SK-N-SH (cell line): ENCODE measurements around the gene UBE2U. TPM values are rescaled to one million over a fixed set of nuclear protein-coding genes. Genes with fewer than 3 reads are reported as not detected.

ENCODE experiments used
- CTCF ChIA-PET: fragments of 300-600, 350-600 bp; formaldehyde crosslinking; extraction: SDS; loops from one replicate; lab custom pipeline; 2021; lab: Yijun Ruan, JAX
- POLR2A ChIA-PET: fragments of 350-600 bp; sonication (Branson Sonifier 250); formaldehyde crosslinking; extraction: SDS; loops from one replicate; lab custom pipeline; 2020; ENCODE audit warnings: antibody characterized with exemption, inconsistent platforms; lab: Yijun Ruan, JAX
- DNase-seq: peaks from one replicate; pipeline ENCODE4 v3.0.0; 2012
- H2AFZ ChIP-seq: fragments of 200-600 bp; sonication (generic); 2 replicates; pipeline ENCODE4 v1.8.1; 2016; ENCODE audit warnings: antibody characterized with exemption, mild to moderate bottlenecking, low read depth
- H3F3A ChIP-seq: fragments of 200-600 bp; sonication (generic); replicated peaks from 2 replicates; pipeline ENCODE3; 2016; ENCODE audit warnings: antibody characterized with exemption, mild to moderate bottlenecking; ENCODE audit not compliant: insufficient read depth
- H3K27ac ChIP-seq, 2 experiments: fragments of 200-500 bp in 1 of 2; fragments of 200-600 bp in 1 of 2; sonication (Bioruptor generic) in 1 of 2; sonication (generic), shearing (Covaris generic) in 1 of 2; 2 replicates each; pipeline versions ENCODE4 v1.5.1 to v1.6.1; 2014 to 2016; ENCODE audit warnings: low read depth in 2 of 2, inconsistent platforms in 1 of 2, low read length in 1 of 2, mild to moderate bottlenecking in 1 of 2, mixed read lengths in 1 of 2
- H3K27me3 ChIP-seq: fragments of 200-600 bp; sonication (generic), shearing (Covaris generic); 2 replicates; pipeline ENCODE4 v1.6.1; 2016; ENCODE audit warnings: mixed run types; ENCODE audit not compliant: insufficient read depth
- H3K36me3 ChIP-seq, 2 experiments: fragments of 200-500 bp in 1 of 2; fragments of 200-600 bp in 1 of 2; sonication (Bioruptor generic) in 1 of 2; sonication (generic) in 1 of 2; replicated peaks in 1 of 2; 2 replicates each; pipeline versions ENCODE3 to v1.5.1; 2014 to 2016; ENCODE audit warnings: low read length in 1 of 2, mild to moderate bottlenecking in 1 of 2; ENCODE audit not compliant: insufficient read depth in 2 of 2, control insufficient read depth in 1 of 2
- H3K4me1 ChIP-seq, 2 experiments: fragments of 200-500 bp in 1 of 2; fragments of 200-600 bp in 1 of 2; sonication (Bioruptor generic) in 1 of 2; sonication (generic), shearing (Covaris generic) in 1 of 2; 2 replicates each; pipeline versions ENCODE4 v1.5.1 to v1.6.1; 2014 to 2016; ENCODE audit warnings: low read depth in 1 of 2, low read length in 1 of 2, mixed run types in 1 of 2; ENCODE audit not compliant: insufficient read depth in 2 of 2, control insufficient read depth in 1 of 2
- H3K4me2 ChIP-seq: fragments of 200-600 bp; sonication (generic), shearing (Covaris generic); 2 replicates; pipeline ENCODE4 v1.6.1; 2017; ENCODE audit warnings: mixed run types
- H3K4me3 ChIP-seq, 2 experiments: fragments of 200-500 bp in 1 of 2; fragments of 200-600 bp in 1 of 2; sonication (Bioruptor generic) in 1 of 2; sonication (generic), shearing (Covaris generic) in 1 of 2; 2 replicates each; pipeline versions ENCODE4 v1.5.1 to v1.8.1; 2014 to 2016; ENCODE audit warnings: low read depth in 2 of 2, inconsistent platforms in 1 of 2, low read length in 1 of 2, mild to moderate bottlenecking in 1 of 2, mixed read lengths in 1 of 2, moderate library complexity in 1 of 2
- H3K79me2 ChIP-seq: fragments of 200-600 bp; sonication (generic); 2 replicates; pipeline ENCODE4 v1.8.1; 2017; ENCODE audit warnings: mild to moderate bottlenecking; ENCODE audit not compliant: insufficient read depth
- H3K9ac ChIP-seq: fragments of 200-600 bp; sonication (generic); 2 replicates; pipeline ENCODE4 v1.6.1; 2017; ENCODE audit warnings: mixed run types
- H3K9me2 ChIP-seq: fragments of 200-600 bp; sonication (generic); 2 replicates; pipeline ENCODE4 v1.6.1; 2017; ENCODE audit warnings: mixed run types
- H3K9me3 ChIP-seq: fragments of 200-600 bp; sonication (generic); 2 replicates; pipeline ENCODE4 v1.6.1; 2017; ENCODE audit warnings: mixed run types, mild to moderate bottlenecking, moderate library complexity
- H4K20me1 ChIP-seq: fragments of 200-600 bp; sonication (generic); 2 replicates; pipeline ENCODE4 v1.6.1; 2017; ENCODE audit warnings: mild to moderate bottlenecking, mixed run types; ENCODE audit not compliant: insufficient read depth
- CHD2 ChIP-seq: fragments of 150-350 bp; IDR thresholded peaks from 2 replicates; pipeline ENCODE4 v1.6.1; 2018; ENCODE audit warnings: low read length; ENCODE audit not compliant: partially characterized antibody
- ELF1 ChIP-seq: IDR thresholded peaks from 2 replicates; pipeline ENCODE4 v1.4.0; 2012
- EP300 ChIP-seq, 2 experiments: IDR thresholded peaks; 2 replicates each; pipeline versions ENCODE4 v1.4.0 to v1.6.1; 2012; ENCODE audit warnings: borderline replicate concordance in 1 of 2, low read depth in 1 of 2, low read length in 1 of 2
- EZH2phosphoT487 ChIP-seq: fragments of 200-600 bp; sonication (generic); IDR thresholded peaks from 2 replicates; pipeline ENCODE4 v1.6.1; 2017; ENCODE audit warnings: low read depth, mixed run types, mild to moderate bottlenecking, antibody characterized with exemption, moderate library complexity, borderline replicate concordance
- IRF3 ChIP-seq: fragments of 150-350 bp; IDR thresholded peaks from 2 replicates; pipeline ENCODE4 v1.6.1; 2016; ENCODE audit warnings: mild to moderate bottlenecking, low read depth, low read length
- JUND ChIP-seq: IDR thresholded peaks from 2 replicates; pipeline ENCODE4 v1.4.0; 2012
- MXI1 ChIP-seq: IDR thresholded peaks from 2 replicates; pipeline ENCODE4 v1.6.1; 2012; ENCODE audit warnings: mild to moderate bottlenecking, low read depth, low read length, improper control_type of control experiment
- NFIC ChIP-seq: IDR thresholded peaks from 2 replicates; pipeline ENCODE4 v1.4.0; 2012; ENCODE audit warnings: borderline replicate concordance
- NRF1 ChIP-seq: IDR thresholded peaks from 2 replicates; pipeline ENCODE4 v1.6.1; 2012; ENCODE audit warnings: low read depth, mild to moderate bottlenecking, low read length
- PBX3 ChIP-seq: IDR thresholded peaks from 2 replicates; pipeline ENCODE4; 2012
- POLR2AphosphoS5 ChIP-seq: IDR thresholded peaks from 2 replicates; pipeline ENCODE4 v1.6.1; 2012; ENCODE audit warnings: low read depth, low read length
- RCOR1 ChIP-seq: fragments of 150-350 bp; IDR thresholded peaks from 2 replicates; pipeline ENCODE4 v1.6.1; 2017; ENCODE audit warnings: antibody characterized with exemption, low read length
- REST ChIP-seq: IDR thresholded peaks from 2 replicates; pipeline ENCODE4 v1.6.1; 2012; ENCODE audit warnings: mild to moderate bottlenecking, low read depth, low read length, moderate library complexity
- RXRA ChIP-seq: IDR thresholded peaks from 2 replicates; pipeline ENCODE4 v1.4.0; 2012; ENCODE audit warnings: low read depth, mild to moderate bottlenecking, borderline replicate concordance
- SIN3A ChIP-seq: IDR thresholded peaks from 2 replicates; pipeline ENCODE4 v1.6.1; 2012; ENCODE audit warnings: low read depth, mild to moderate bottlenecking, low read length, moderate library complexity, borderline replicate concordance
- SMC3 ChIP-seq: IDR thresholded peaks from 2 replicates; pipeline ENCODE4 v1.6.1; 2012; ENCODE audit warnings: low read depth, low read length, improper control_type of control experiment
- TAF1 ChIP-seq: IDR thresholded peaks from 2 replicates; pipeline ENCODE4 v1.6.1; 2012; ENCODE audit warnings: low read depth, mild to moderate bottlenecking, low read length, moderate library complexity, borderline replicate concordance
- TCF12 ChIP-seq: IDR thresholded peaks from 2 replicates; pipeline ENCODE4 v1.4.0; 2012
- TEAD4 ChIP-seq: IDR thresholded peaks from 2 replicates; pipeline ENCODE4 v1.4.0; 2012; ENCODE audit warnings: mild to moderate bottlenecking, borderline replicate concordance; ENCODE audit not compliant: insufficient read depth
- USF1 ChIP-seq: IDR thresholded peaks from 2 replicates; pipeline ENCODE4 v1.4.0; 2012; ENCODE audit warnings: low read depth, borderline replicate concordance
- WGBS: methylation state at CpG from one replicate; pipeline ENCODE4 v1.1.6; 2017; ENCODE audit warnings: low lambda C conversion rate; 5-methylcytosine and 5-hydroxymethylcytosine counted together
- polyA plus RNA-seq, 3 experiments: library from polyadenylated mRNA; depleted of rRNA; stranded (reverse); fragments of >200 nt; gene quantifications; 2 replicates each; pipeline ENCODE4 v1.2.3, GENCODE V29; 2012

UBE2U gene
- polyA plus RNA-seq, 1 of the 3 experiments (the other 2 are of a cell fraction) = not detected

- Histone ChIP-seq H4K20me1 (no peaks in the 10 kb centered on the region), H3K4me2 (no peak overlapping the region), H3K4me1 (no peaks in the 10 kb centered on the region), H2AFZ (no peak overlapping the region), H3K9me3 (no peaks in the 10 kb centered on the region), H3K27ac (no peak overlapping the region), H3K9me2 (no peaks in the 10 kb centered on the region), H3K79me2 (no peaks in the 10 kb centered on the region), H3K4me3 (no peak overlapping the region), H3K36me3 (no peaks in the 10 kb centered on the region), H3K27me3 (no peaks in the 10 kb centered on the region), H3K9ac (no peak overlapping the region), H3F3A (no peaks in the 10 kb centered on the region)
- WGBS = 42% methylated on average over 2 of the region's 2 CpGs
- DNase-seq = no peak
- POLR2A ChIA-PET = no interaction called here
- TF ChIP-seq JUND = no peak
- TF ChIP-seq TAF1 = no peak
- TF ChIP-seq TEAD4 = no peak
- no peak for TF ChIP-seq PBX3
- no peak for TF ChIP-seq USF1
- TF ChIP-seq REST = no peak
- no peak for TF ChIP-seq EZH2phosphoT487
- no peak for TF ChIP-seq POLR2AphosphoS5
- TF ChIP-seq NRF1 = no peak
- CTCF ChIA-PET = no interaction called here
Measured at GRCh38 chr1:64302971-64303370, 99.5 kb downstream of the UBE2U start.

- CTCF ChIA-PET = interaction anchor here (1.0 kb wide), 1 partner anchor 41 kb away, joined by 3 read pairs; no protein-coding TSS in a partner anchor
- TF ChIP-seq NRF1 (no peak), CHD2 (no peak), PBX3 (no peak), TEAD4 (no peak), IRF3 (no peak), RXRA (no peak), EP300 (IDR thresholded peaks at IDR 0.05; ENCODE audit: borderline replicate concordance in 1 of 2, low read depth in 1 of 2, low read length in 1 of 2) (no peak), ELF1 (no peak), RCOR1 (no peak), MXI1 (no peak), TCF12 (no peak), SMC3 (no peak), NFIC (no peak), SIN3A (no peak)
Measured at GRCh38 chr1:64304823-64305222, 101.4 kb downstream of the UBE2U start.

More at GRCh38 chr1:64304823-64305222, 101.4 kb downstream of the UBE2U start:
- Histone ChIP-seq H3K9me3 (no peaks in the 10 kb centered on the region), H3F3A (no peaks in the 10 kb centered on the region), H3K4me3 (no peak overlapping the region), H4K20me1 (no peaks in the 10 kb centered on the region), H3K79me2 (no peaks in the 10 kb centered on the region), H3K27ac (no peak overlapping the region), H3K4me2 (no peak overlapping the region), H3K9ac (no peak overlapping the region), H3K27me3 (no peaks in the 10 kb centered on the region), H3K36me3 (no peaks in the 10 kb centered on the region), H3K9me2 (no peaks in the 10 kb centered on the region), H2AFZ (no peak overlapping the region), H3K4me1 (no peaks in the 10 kb centered on the region; a peak in 1 of 4 replicates)
- DNase-seq = no peak
- POLR2A ChIA-PET = no interaction called here
